ENCODE data around the gene KANSL1. TPM values are rescaled to one million over a fixed set of nuclear protein-coding genes. Genes with fewer than 3 reads are reported as not detected.

KANSL1 gene
- total and polyA plus RNA-seq, 2 experiments from 2014 or later: 49.0 to 206 TPM

- H3K4me3 Mint-ChIP-seq: no peak overlapping the region
- Histone ChIP-seq H3K4me1 (ENCODE audit: insufficient read depth) (peaks cover 38% of the 10 kb centered on the region), H3K36me3 (ENCODE audit: insufficient read depth) (no peaks in the 10 kb centered on the region), H2AFZ (no peak overlapping the region), H3K79me2 (replicated peaks; ENCODE audit: insufficient read depth) (peaks cover 98% of the 10 kb centered on the region), H3K4me3 (no peak overlapping the region), H4K20me1 (replicated peaks; ENCODE audit: insufficient read depth) (peaks cover 78% of the 10 kb centered on the region), H3K9me2 (ENCODE audit: insufficient read depth) (no peaks in the 10 kb centered on the region), H3F3A (replicated peaks; ENCODE audit: low read depth) (no peaks in the 10 kb centered on the region), H3K27ac (ENCODE audit: low read depth) (peak overlapping the region; percentile 9), H3K27me3 (ENCODE audit: insufficient read depth) (no peaks in the 10 kb centered on the region), H3K4me2 (no peak overlapping the region)
- TF ChIP-seq EZH2 (IDR thresholded peaks at IDR 0.05; ENCODE audit: low read depth, unreplicated experiment): no peak
- TF ChIP-seq REST (IDR thresholded peaks at IDR 0.05; ENCODE audit: unreplicated experiment): no peak
- no peak for TF ChIP-seq JUNB (IDR thresholded peaks at IDR 0.05; ENCODE audit: unreplicated experiment)
- TF ChIP-seq CREB1 (CRISPR knock-in tag; IDR thresholded peaks at IDR 0.05; ENCODE audit: low read depth): no peak
- no peak for TF ChIP-seq STAT1 (IDR thresholded peaks at IDR 0.05; ENCODE audit: unreplicated experiment)
- no peak for TF ChIP-seq NANOG (IDR thresholded peaks at IDR 0.05; ENCODE audit: borderline replicate concordance)
- peak overlapping the region; percentile 39; the same call in 1 of the 2 replicates for H3K27ac Mint-ChIP-seq
- H3K9me3 Mint-ChIP-seq: no peaks in the 10 kb centered on the region
- ATAC-seq (no peak), DNase-seq (ENCODE audit: low spot score) (no peak)
- H3K27me3 Mint-ChIP-seq (ENCODE audit: insufficient read depth, low read depth, poor library complexity): peaks cover 8% of the 10 kb centered on the region
- peaks cover 63% of the 10 kb centered on the region for H3K4me1 Mint-ChIP-seq
- H3K36me3 Mint-ChIP-seq (ENCODE audit: low read depth): peaks cover 7% of the 10 kb centered on the region; the same call in 2 of the 3 replicates
These were observed 45.9 kb downstream of the KANSL1 start for GRCh38 chr17:46147296-46147695.

- H3K9me3 Mint-ChIP-seq: no peaks in the 10 kb centered on the region
- no peak for TF ChIP-seq CTCF (conservative IDR thresholded peaks at IDR 0.05; ENCODE audit: low read depth in 2 of 2)
- TF ChIP-seq ZNF114 (CRISPR knock-in tag; IDR thresholded peaks at IDR 0.05): no peak
- TF ChIP-seq JUNB (IDR thresholded peaks at IDR 0.05; ENCODE audit: unreplicated experiment): no peak
- no peak for TF ChIP-seq EZH2phosphoT487 (IDR thresholded peaks at IDR 0.05; ENCODE audit: unreplicated experiment)
- TF ChIP-seq ZNF462 (CRISPR knock-in tag; IDR thresholded peaks at IDR 0.05): no peak
- TF ChIP-seq STAT1 (IDR thresholded peaks at IDR 0.05; ENCODE audit: unreplicated experiment): no peak
- TF ChIP-seq POLR2AphosphoS5 (IDR thresholded peaks at IDR 0.05; ENCODE audit: low read depth): no peak
These were observed 49.0 kb downstream of the KANSL1 start for GRCh38 chr17:46144246-46144645.

More at GRCh38 chr17:46144246-46144645, 49.0 kb downstream of the KANSL1 start:
- ATAC-seq (no peak), DNase-seq (ENCODE audit: low spot score) (no peak)
- Mint-ChIP-seq H3K4me3 (no peak overlapping the region), H3K4me1 (peaks cover 66% of the 10 kb centered on the region), H3K27ac (peak overlapping the region; percentile 34), H3K36me3 (ENCODE audit: low read depth) (peaks cover 3% of the 10 kb centered on the region; the same call in 1 of the 3 replicates), H3K27me3 (ENCODE audit: insufficient read depth, low read depth, poor library complexity) (peaks cover 8% of the 10 kb centered on the region)
- H3K27ac ChIP-seq (ENCODE audit: low read depth): peak overlapping the region; percentile 2; the same call in 1 of the 2 replicates
- H3F3A ChIP-seq (replicated peaks; ENCODE audit: low read depth): no peaks in the 10 kb centered on the region
- H3K4me2 ChIP-seq: 0 out of 2 replicates have a peak overlapping the region, but pooled peaks have one; percentile 4
- peaks cover 79% of the 10 kb centered on the region for H4K20me1 ChIP-seq (replicated peaks; ENCODE audit: insufficient read depth)
- H3K9me2 ChIP-seq (ENCODE audit: insufficient read depth): no peaks in the 10 kb centered on the region
- no peaks in the 10 kb centered on the region for H3K36me3 ChIP-seq (ENCODE audit: insufficient read depth)
- H2AFZ ChIP-seq: no peak overlapping the region
- H3K79me2 ChIP-seq (replicated peaks; ENCODE audit: insufficient read depth): peaks cover 98% of the 10 kb centered on the region
- H3K4me3 ChIP-seq: no peak overlapping the region
- H3K27me3 ChIP-seq (ENCODE audit: insufficient read depth): no peaks in the 10 kb centered on the region
- peaks cover 63% of the 10 kb centered on the region for H3K4me1 ChIP-seq (ENCODE audit: insufficient read depth)
